Measurements from ENCODE around the gene SERTAD2.
A peak's percentile ranks its signal among the peaks of the same experiment; 100 is the strongest.

The SERTAD2 gene

GRCh38 chr2:64607381-64608304 lies 46.1 kb downstream of the SERTAD2 start:
- DNase-seq, result no peak

GRCh38 chr2:64606479-64607363 lies 47.0 kb downstream of the SERTAD2 start:
- DNase-seq, result peak; percentile 90 to 91

- no peak for DNase-seq
Measured at GRCh38 chr2:64605991-64606478, 47.7 kb downstream of the SERTAD2 start.

GRCh38 chr2:64605026-64605471 lies 48.7 kb downstream of the SERTAD2 start:
- DNase-seq, result no peak

- no peak for DNase-seq
Measured at GRCh38 chr2:64604155-64604554, 49.6 kb downstream of the SERTAD2 start.

GRCh38 chr2:64602436-64602835 lies 51.3 kb downstream of the SERTAD2 start:
- no peak for DNase-seq

GRCh38 chr2:64601785-64602391 lies 51.8 kb downstream of the SERTAD2 start:
- DNase-seq, result no peak

- DNase-seq, result no peak
Measured at GRCh38 chr2:64601034-64601754, 52.5 kb downstream of the SERTAD2 start.

- no peak for DNase-seq
Measured at GRCh38 chr2:64599469-64599868, 54.2 kb downstream of the SERTAD2 start.

- DNase-seq, result no peak
Measured at GRCh38 chr2:64598226-64598625, 55.5 kb downstream of the SERTAD2 start.

GRCh38 chr2:64595397-64596176 lies 58.1 kb downstream of the SERTAD2 start:
- no peak for DNase-seq

- peak in 1 of 2 donors; percentile 30 for DNase-seq
Measured at GRCh38 chr2:64594226-64594989, 59.3 kb downstream of the SERTAD2 start.

- DNase-seq, result peak in 1 of 2 donors; percentile 9
Measured at GRCh38 chr2:64593035-64593655, 60.6 kb downstream of the SERTAD2 start.

- DNase-seq, result no peak
Measured at GRCh38 chr2:64591188-64591587, 62.5 kb downstream of the SERTAD2 start.

GRCh38 chr2:64587561-64587960 lies 66.2 kb downstream of the SERTAD2 start:
- peak; percentile 31 to 77 for DNase-seq

- peak; percentile 43 to 60 for DNase-seq
Measured at GRCh38 chr2:64586883-64587481, 66.7 kb downstream of the SERTAD2 start.

GRCh38 chr2:64586054-64586453 lies 67.7 kb downstream of the SERTAD2 start:
- no peak for DNase-seq

- no peak for DNase-seq
Measured at GRCh38 chr2:64582774-64583340, 70.9 kb downstream of the SERTAD2 start.
